Putamen (tissue), 1 donor: Measurements from ENCODE around the gene INS.

Experiments used
- DNase-seq: peaks from one replicate; pipeline ENCODE4 v3.0.0-alpha.2; 2016; ENCODE audit warnings: low spot score

INS gene

DNA sequence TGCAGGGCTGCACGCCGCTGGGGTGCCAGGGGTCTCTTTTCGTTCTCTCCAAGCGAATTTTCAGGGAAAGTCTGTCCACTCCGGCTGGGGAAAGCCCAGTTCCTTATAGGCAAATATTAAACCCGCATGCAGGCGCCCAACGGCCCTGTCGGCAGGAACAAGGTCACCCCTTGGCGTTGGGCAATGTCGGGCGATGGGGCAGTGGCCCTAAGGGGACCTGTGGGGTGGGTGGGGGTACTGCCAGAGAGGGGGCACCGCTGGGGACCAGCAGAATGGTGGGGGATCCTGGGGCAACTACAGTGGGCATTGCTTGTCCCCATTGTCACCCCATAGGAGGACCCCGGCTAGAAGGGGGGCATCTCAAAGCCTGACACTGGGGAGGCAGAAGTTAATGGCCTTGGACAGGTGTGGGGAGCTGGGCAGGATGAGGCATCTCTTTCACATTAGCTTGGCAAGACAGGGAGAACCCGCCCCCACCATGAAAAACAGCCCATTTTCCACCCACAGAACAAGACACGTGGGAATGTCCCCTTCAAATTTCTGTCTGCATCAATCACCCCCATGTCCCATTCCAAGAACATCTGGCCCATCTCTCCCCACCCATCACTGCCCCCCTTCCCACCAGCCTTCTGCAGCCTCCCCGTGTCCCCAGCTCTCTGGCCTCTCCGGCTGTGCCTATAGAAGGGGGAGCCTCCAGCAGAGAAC lies 16.3 kb downstream of the INS start:
- DNase-seq = no peak

DNA sequence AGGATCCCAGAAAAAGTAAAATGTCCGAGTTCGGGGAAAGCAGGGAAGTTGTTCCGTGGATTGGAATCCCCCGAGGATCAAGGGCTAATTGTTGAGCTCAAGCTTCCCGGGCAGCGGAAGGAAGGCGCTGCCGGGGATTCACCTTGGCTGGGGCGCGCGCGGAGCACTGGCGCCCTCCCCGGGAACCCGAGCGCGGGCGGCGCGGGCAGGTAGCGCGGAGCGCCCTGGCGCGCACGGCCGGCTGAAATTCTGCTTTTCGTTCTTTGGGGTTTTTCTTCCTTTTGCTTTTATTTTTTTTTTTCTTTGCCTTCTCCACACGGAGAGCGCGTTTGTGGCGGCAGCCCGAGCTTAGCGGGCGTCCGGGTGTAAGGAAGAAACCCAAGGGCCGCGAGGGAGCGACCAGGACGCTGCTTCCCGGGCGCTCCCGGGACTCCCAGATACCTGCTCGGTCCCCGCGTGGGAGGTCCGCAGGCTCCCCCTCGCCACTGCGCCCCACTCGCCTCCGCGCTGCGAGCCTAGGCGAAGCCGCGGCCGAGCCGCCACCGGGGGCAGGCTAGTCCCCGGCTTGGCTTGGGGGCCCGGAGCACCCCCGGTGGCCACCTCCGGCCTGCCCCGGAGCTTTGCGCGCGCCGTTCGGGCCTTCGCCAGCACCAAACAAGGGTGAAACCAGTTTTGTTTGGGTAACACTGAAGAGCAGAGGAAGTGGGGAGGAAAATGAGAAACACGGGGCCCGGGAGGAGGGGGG lies 17.0 kb downstream of the INS start:
- DNase-seq = no peak

DNA sequence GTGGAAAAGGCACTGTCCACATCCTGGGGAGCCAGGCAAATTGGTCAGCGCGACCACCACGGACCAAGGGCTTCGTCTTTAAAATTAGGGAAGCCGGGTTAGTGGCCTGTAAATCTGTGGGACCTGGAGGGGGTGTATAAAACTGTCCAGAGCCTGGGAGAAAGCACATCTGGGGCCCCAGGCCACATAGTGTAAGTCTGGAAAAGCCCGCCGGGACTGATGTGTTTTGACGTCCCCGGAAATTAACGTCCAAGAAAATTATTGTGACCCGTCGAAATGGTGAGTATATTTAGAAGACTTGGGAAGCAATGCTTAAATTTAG lies 17.6 kb downstream of the INS start:
- DNase-seq = no peak

DNA sequence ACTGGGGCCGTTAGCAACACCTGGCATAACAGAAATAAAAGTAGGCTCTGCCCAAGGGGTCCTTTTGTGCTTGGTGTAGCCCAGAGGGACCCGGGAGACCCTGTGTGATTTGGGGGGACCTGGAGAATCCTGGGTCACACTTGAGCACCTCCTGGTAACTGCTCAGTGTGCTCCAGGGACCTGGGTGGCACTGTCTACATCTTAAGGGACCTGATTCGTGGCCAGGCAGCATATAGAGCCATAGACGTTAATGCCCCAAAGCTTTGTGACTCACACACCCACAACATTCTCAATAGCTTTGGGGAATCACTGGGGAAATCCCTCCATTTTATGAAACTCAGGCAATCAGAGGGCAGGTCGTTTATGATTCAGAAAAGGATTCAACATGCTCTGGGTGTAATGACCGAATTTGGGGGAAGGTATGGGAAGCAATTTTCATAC lies 18.2 kb downstream of the INS start:
- DNase-seq = no peak

DNA sequence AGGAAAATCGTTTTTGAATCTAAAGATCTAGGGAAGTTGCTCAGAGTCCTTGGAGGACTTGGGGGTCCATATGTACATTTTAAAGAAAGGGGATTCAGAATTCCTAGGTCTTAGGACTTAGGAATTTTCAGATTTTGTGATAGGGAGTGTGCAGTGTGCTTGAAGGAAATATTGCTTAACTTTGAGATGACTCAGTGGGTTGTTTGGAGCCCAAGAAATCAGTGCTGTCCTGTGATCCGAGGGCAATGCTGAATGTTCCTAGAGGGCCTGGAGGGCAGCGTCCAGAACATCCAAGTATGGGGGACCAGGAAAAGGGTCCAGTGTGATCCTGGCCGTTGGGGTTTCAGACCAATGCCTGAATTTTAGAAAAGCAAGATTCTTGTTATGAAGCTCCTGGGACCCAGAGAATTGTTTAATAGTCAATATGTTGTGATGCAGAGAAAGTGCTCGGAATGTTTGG lies 18.7 kb downstream of the INS start:
- no peak for DNase-seq

DNA sequence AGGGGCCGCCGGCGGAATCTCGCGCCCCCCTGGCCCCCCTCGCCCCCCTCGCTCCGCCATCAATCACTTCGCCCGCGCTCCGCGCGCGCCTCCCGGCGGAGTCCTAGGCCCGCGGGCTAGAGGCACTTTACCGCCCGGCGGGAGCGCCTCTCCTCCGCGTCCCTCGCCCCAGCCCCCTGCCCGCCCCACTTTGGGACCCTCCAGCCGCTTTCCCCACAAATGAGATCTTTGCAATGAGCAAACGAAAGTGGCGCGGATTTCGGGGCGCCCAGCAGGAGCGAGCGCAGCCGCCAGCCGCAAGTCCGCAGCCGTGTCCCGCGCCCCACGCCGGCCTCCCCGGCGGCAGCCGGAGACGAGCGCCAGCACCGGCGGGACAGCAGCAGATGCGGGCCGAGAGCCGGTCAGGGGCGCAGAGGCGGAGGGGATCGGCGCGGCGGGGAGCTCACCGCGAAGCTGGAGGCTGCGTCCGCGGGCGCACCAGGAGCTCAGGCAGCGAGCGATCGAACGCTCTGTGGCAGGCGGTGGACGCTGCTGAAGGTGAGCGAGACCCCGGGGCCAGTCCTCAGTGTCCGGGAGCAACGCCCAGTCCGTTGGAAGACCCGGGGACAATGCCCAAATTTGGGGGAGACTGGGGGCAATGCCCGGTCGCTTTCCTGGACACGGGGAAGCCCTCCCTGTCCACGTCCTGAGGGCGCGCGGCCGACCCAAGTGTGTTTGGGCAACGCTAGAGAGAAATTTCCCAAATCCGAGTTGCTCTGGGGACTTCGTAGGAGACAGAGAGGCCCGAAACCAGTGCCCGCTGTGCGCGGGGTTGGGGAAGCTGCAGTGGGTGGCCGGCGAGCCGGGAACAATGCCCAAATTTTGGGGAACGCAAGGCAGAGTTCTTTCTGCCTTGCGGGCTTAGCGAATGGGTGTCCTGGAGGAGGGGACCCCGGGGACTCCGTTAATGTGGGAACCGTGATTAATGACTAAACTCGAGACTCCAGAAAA lies 20.3 kb downstream of the INS start:
- no peak for DNase-seq

DNA sequence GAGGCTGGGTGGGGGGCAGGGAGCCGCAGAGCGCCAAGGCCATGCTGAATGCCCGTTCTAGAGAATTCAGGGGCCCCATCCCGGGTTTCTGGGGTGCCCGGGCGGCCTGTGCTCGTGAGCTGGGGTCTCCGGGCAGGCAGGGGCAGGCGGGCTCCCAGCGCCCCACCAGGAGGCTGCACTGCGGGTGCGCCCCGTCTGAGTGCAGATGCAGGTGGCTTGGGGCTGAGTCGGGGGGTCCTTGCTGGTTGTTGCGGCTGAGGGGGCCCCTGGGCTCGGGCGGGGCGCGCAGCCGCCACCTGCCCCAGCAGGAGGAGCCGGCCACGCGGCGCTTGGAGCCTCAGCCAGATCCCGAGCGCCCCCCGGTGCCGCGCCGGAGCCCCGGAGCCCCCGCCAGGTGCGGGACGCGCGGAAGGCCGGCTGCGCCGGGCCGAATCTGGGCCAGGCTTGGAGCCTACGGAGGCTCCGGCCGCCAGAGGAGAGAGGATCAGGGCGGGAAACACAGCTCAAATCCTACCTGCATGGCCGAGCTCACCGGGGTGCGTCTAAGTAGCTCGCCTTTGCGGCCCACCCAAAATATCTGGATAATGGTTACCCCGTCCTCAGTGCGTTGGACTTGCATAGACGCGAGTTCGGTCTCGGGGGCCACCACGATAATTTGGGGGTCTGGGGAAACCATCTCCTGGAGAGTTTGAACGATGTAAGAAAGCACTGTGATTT lies 21.2 kb downstream of the INS start:
- DNase-seq = no peak

DNA sequence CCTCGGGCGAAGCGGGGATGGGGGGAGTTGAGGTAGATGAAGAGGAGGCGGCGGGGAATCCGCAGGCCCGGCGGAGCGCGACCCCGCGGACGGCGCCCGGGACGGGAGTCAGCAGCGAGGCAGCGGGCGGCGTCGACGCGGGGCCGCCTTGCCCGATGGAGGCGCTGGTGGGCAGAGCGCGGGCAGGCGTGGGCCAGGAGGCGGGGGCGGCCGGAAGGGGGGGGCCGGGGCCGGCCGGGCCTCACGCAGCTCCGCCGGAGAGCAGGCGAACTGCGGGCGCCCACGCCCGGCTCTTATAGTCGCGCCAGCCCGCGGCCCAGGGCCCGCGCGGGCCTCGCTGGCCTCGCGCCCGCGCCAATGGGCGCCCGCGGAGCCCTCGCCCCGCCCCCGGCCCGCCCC lies 21.9 kb downstream of the INS start, which contains the start of gene IGF2:
TSS of gene IGF2 (minus strand) at position 267 of the 399 bp plus-strand sequence. CDS start 3,866 bp downstream, outside the sequence.
- DNase-seq = no peak

DNA sequence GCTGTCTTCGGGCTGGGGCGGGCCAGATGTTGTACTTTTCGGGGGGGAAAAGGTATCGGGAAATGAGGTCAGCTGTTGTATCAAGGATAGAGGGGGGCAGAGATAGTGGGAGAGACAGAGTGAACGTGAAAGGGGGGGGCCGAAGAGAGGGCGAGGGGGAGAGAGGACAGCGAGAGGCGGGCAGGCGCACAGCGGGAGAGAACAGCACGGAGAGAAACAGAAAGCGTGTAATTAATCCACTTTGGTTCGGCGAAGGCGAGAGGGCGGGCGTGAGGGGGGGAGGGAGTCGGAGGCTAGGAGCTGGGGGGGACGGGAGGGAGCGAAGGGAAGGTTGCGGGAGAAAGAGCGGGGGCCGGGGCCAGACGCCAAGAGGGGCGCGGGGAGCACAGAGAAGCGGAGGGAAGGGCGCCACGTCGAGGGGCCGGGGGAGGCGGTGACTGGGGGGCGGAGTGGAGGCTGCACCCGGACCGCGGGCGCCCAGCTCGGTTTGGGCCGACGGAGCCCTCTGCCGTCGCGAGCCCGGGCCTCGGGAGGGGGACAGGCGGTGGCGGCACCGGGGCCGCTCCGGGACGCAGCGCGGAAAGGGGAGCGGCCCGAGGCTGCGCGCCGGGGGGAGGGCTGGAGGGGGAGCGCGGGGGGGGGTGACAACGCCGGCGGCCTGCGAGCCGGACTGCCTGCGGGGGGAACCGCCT lies 22.4 kb downstream of the INS start:
- no peak for DNase-seq

DNA sequence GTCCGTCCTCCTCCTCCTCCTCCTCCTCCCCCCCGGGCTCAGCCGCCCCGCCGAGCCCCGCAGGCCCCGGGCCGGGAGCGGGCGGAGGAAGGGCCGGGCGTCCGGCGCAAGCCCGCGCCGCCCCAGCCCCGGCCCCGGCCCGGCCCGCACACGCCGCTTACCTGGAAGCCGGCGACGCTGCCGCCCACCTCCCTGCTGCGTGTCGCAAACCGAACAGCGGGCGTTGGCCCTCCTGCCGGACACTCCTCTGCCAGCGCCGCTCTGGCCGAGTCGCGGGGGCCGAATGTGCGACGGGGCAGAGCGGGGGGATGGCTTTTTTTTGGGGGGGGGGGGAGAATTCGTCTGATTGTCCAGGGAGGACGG lies 23.0 kb downstream of the INS start:
- DNase-seq = no peak

DNA sequence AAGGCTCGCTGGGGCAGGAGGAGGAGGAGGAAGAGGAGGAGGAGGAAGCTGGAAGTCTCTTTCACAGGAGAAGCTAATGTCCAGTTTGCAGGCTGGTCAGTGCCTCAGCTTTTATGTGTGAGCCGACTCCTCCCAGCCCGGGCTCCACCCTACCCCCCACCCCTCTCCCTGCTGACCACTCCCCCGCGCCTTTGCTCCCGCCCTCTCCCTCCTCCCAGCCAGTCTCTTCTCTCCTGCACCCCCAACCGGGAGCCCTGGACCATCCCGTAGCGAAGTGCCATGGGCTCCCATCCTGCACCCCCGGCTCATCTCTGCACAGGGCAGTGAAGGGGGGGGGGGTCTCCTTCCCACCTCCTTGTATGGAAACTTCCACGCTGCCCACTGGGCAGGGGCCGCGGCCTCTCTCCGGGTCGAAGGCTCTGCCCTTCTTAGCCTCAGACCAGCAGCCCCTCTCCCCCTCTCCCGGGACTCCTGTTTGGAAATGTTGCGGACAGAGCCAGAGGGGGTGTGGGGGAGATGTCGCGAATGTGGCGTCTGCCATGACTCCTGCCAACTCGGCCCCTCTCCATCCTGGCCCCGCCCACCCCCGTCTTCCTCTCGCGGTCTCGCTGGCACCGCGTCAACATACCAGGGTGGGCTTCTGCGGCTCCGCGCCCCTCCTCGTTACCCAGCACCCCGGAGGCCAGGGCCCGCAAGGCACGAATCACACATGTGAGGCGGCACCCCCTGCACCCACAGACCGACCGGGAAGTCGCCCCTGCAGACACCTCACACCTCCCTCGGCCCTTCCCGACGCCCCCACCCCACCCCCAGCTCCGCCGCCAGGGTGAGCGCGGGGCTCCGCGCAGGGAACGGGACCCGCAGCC lies 23.6 kb downstream of the INS start:
- no peak for DNase-seq

DNA sequence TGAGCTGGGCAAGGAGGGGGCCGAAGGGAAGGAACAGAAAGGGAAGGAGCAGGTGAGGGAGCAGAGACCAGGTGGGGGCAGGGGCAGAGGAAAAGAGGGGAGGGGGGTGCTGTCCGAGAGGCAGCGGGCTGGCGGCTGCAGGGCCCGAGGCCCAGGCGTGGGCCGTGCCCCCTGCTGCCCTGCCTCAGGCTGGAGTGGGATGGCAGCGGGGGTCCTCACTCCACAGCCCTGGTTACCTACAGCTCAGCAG lies 24.1 kb downstream of the INS start:
- no peak for DNase-seq

DNA sequence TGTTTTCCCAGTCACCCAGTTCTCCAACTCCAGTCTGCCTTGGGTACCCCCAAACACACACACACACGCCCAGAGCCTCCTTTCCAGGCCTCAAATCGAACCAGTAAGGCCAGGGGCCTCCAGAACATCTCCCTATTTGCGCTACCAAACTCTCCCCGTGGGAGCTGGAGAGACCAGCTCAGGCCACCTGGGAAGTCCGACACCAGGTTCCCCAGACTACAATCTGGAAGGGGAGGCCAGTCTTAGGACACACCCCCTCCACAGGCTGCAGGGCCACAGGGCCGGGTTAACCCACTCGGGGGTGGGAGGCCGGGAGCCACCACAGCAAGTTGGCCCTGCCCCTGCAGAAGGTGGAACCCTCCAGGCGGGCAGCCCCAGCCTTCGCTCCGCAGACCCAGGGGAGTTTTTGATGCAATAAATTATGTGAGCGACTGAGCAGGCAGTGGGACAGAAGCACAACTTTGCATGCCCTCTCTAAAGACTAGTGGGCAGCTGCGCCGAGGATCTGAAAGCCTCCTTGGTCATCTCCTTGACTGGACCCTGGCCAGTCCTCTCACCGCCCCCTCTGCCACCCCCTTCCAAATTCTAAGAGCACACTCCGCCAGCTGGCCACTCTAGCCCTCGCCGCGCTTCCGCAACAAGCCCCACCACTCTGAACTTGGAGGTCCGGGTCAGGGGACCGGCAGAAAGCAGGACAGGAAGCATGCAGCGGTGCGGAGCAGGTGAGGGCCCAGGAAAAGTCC lies 24.6 kb downstream of the INS start:
- DNase-seq = no peak

DNA sequence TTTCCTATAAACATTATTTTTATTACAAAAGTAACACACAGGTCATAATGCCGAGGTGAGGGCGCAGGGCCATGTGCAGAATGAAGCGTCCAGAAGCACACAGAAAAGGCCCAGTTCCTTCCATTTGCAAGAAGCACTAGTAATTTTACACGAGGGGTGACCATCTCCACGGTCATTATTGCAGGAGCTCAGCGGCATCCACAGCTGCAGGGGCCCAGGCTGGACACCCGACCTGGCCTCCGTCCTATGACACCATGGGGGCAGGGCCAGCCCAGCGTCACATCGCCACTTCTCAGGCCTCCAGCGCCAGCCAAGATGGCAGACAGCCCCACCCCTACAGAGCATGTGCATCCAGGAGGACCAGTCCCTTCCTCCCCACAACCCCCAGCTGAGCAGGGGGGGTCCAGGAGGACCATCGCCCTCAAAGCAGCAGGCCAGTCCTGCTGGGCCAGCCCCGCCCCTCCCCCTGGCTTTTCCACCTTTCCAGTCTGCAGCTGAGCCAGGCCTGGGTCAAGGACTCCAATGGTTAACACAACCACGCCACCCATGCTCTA lies 25.3 kb downstream of the INS start:
- DNase-seq = no peak

DNA sequence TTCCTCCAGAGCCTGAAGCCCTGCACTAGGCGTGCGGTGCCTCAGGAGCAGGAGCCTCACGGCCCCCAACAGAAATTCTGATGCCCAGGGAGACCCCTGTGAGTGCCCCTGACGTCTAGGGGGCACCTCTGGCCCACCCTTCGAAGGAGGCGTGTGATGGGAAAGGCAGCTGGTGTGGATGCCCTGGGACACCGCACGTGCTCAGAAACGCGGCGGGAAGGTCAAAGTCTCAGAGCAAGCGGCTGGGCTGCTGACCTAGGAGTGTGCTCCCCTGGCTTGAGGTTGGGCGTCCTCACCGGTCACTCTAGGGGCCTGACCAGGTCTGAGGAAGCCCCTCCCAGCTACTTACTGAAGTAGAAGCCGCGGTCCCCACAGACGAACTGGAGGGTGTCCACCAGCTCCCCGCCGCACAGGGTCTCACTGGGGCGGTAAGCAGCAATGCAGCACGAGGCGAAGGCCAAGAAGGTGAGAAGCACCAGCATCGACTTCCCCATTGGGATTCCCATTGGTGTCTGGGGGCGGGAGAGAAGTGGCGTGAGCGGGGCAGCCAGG lies 25.9 kb downstream of the INS start:
- no peak for DNase-seq

DNA sequence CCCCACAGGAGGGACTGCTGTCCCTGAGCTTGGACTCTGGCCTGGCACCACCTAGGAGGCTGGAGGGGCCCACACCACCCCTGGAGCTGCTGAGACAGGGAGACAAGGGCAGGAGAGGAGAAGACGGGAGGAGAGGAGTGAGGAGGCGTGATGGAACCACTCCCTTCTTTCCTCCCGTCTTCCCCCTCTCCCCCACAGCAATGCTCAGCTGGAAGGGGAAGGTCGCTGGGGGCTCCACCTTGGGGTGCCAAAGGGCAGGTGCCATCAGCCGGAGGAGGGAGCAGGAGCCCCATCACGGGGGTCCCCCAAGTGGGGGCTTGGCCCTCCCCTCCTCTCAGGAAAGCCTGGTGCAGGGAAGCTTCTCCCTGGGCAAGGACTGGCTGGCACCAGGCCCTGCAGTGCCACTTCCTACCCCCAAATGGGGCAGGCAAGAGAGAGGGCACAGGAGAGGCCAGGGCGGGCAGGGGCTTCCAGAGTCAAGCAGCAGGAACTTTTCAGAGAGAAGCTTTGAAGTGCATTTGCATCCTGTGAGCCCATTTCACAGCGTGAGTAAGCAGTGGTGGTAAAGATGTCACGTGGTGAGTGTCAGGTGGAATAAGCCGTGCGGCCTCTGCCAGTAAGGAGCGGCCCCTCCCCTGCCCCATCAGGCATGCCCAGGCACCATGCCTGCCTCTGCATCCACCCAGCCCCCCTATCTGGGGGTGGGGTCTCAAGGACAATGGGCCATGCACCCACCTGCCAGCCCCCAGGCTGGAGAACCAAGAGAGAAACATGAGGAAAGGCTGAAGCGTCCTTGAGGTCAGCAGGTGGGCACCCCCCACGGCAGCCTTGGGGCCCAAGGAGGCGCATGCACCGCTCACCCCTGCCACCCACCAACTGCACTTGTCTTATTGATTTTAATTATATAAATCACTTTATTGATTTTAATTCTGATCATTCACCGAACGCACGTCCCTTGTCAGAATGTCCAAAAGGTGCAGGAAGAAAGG lies 26.7 kb downstream of the INS start:
- DNase-seq = no peak

DNA sequence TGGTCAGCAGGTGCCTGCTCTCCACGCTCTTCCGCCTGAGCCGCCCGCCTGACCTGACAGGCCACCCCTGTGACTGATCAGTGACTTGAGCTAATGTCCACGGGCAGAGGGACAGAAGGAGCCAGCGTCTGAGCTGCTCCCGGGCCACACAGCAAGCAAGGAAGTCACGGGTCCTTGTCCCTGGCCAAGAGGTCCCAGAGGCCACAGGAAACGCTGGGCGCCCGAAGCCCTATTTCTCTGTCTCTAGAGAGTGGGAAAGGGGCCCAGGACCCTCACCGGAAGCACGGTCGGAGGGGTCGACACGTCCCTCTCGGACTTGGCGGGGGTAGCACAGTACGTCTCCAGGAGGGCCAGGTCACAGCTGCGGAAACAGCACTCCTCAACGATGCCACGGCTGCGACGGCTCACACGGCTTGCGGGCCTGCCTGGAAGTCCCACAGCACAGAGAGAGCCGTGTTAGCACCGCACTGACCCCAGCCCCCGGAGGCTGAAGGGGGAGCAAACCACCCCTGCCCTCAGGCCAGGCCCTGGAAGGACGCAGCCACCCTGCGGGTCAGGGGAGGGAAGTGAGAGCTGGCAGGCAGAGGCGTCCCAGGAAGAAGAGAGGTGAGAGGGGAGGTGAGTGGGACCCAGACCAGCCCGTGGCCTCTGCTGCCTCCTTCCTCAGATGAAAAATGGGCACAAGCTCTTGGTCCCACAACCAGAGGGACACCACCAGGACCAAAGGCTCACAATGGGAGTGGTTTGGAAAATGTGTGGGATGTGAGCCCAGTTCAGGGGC lies 27.6 kb downstream of the INS start:
- no peak for DNase-seq
